HepG2 (cell line): Measurements from ENCODE around the gene ENHO. TPM values are rescaled to one million over a fixed set of nuclear protein-coding genes. Genes with fewer than 3 reads are reported as not detected.

ENCODE experiments used
- ATAC-seq: fragments of 200-7000 bp; cut with Tn5 transposase; 3 replicates; pipeline ENCODE4 v1.9.1; 2020; ENCODE audit warnings: mild to moderate bottlenecking, moderate library complexity
- BruUV-seq: library from RNA; stranded (reverse); fragments of 400-500 nt; replicated peaks from 2 replicates; lab custom pipeline; 2021; lab: Mats Ljungman, UMichigan
- CTCF ChIA-PET: fragments of 300-600 bp; formaldehyde crosslinking; extraction: SDS; loops from one replicate; lab custom pipeline; 2021; ENCODE audit warnings: low total read pairs, inconsistent platforms, low intra/inter-chr PET ratio; lab: Yijun Ruan, JAX
- POLR2A ChIA-PET: fragments of 350-600 bp; sonication (Branson Sonifier 250); formaldehyde crosslinking; loops from one replicate; lab custom pipeline; 2020; ENCODE audit warnings: antibody characterized with exemption, inconsistent platforms; lab: Yijun Ruan, JAX
- DNase-seq: peaks from one replicate; pipeline ENCODE4 v3.0.0-alpha.2; 2015; ENCODE audit warnings: low spot score
- FAIRE-seq: peaks from 3 replicates; lab custom pipeline; 2011; peaks lifted over from hg19 to GRCh38; lab: Jason Lieb, UNC
- H2AFZ ChIP-seq: one replicate; pipeline ENCODE4 v1.6.1; 2011; ENCODE audit warnings: low read length, inconsistent platforms
- H3K27ac ChIP-seq: fragments of 300-600 bp; 3 replicates; pipeline ENCODE4 v1.8.0; 2011; ENCODE audit warnings: mixed run types, mild to moderate bottlenecking, mixed read lengths, low read length, inconsistent platforms; ENCODE audit not compliant: insufficient read depth; ENCODE audit errors: extremely low read length
- H3K27me3 ChIP-seq, 2 experiments: fragments of 200-600 bp in 1 of 2; 2 replicates in 1 of 2; 3 replicates in 1 of 2; pipeline versions ENCODE4 v1.6.0 to v1.8.0; 2011; ENCODE audit warnings: low read length in 2 of 2, mild to moderate bottlenecking in 2 of 2, moderate library complexity in 2 of 2, inconsistent platforms in 1 of 2; ENCODE audit not compliant: insufficient read depth in 2 of 2, control insufficient read depth in 1 of 2
- H3K36me3 ChIP-seq, 2 experiments: fragments of 200-600 bp in 1 of 2; replicated peaks in 1 of 2; 2 replicates in 1 of 2; 3 replicates in 1 of 2; pipeline versions ENCODE4 v1.5.1 to v1.8.0; 2011; ENCODE audit warnings: low read length in 2 of 2, inconsistent platforms in 1 of 2; ENCODE audit not compliant: insufficient read depth in 2 of 2, control insufficient read depth in 1 of 2
- H3K4me1 ChIP-seq: 2 replicates; pipeline ENCODE4 v1.5.1; 2012; ENCODE audit warnings: low read length, inconsistent platforms; ENCODE audit not compliant: insufficient read depth
- H3K4me2 ChIP-seq: 2 replicates; pipeline ENCODE4 v1.6.0; 2011; ENCODE audit warnings: low read depth, low read length, inconsistent platforms
- H3K4me3 ChIP-seq, 3 experiments: fragments of 200-600 bp in 1 of 3; sonication (generic), shearing (Covaris generic) in 1 of 3; replicated peaks in 1 of 3; 2 replicates each; pipeline ENCODE4 v1.5.1; 2011 to 2016; ENCODE audit warnings: low read length in 3 of 3, inconsistent platforms in 2 of 3, low read depth in 2 of 3, mild to moderate bottlenecking in 2 of 3, control low read depth in 1 of 3, mixed read lengths in 1 of 3; ENCODE audit not compliant: insufficient read depth in 1 of 3
- H3K79me2 ChIP-seq: one replicate; pipeline ENCODE4 v1.6.1; 2011; ENCODE audit warnings: low read length, inconsistent platforms; ENCODE audit not compliant: insufficient read depth
- H3K9ac ChIP-seq: 2 replicates; pipeline ENCODE4 v1.6.0; 2011; ENCODE audit warnings: mild to moderate bottlenecking, low read depth, low read length, inconsistent platforms; ENCODE audit not compliant: insufficient read depth
- H3K9me3 ChIP-seq: 2 replicates; pipeline ENCODE4 v1.5.1; 2012; ENCODE audit warnings: mild to moderate bottlenecking, low read length
- H4K20me1 ChIP-seq: 2 replicates; pipeline ENCODE4 v1.6.0; 2011; ENCODE audit warnings: inconsistent platforms, mild to moderate bottlenecking, low read length, moderate library complexity; ENCODE audit not compliant: insufficient read depth
- AHR ChIP-seq: IDR thresholded peaks from 2 replicates; pipeline ENCODE4 v1.6.1; 2018; ENCODE audit warnings: missing genetic modification reagents, missing compliant biosample characterization
- ARID2 ChIP-seq: sonication (generic); formaldehyde crosslinking; IDR thresholded peaks from 2 replicates; pipeline ENCODE4 v1.8.1; 2022; ENCODE audit warnings: mild to moderate bottlenecking, missing genetic modification reagents, borderline replicate concordance
- BRCA1 ChIP-seq: sonication (generic); formaldehyde crosslinking; IDR thresholded peaks from 2 replicates; pipeline ENCODE4 v1.4.0; 2020; ENCODE audit warnings: missing genetic modification reagents
- DR1 ChIP-seq: sonication (generic); formaldehyde crosslinking; IDR thresholded peaks from 2 replicates; pipeline ENCODE4 v1.8.0; 2021; ENCODE audit warnings: mild to moderate bottlenecking, missing genetic modification reagents, inconsistent platforms
- HBP1 ChIP-seq: IDR thresholded peaks from 2 replicates; pipeline ENCODE4 v1.6.1; 2016; ENCODE audit warnings: low read depth, control low read depth
- MIER2 ChIP-seq: IDR thresholded peaks from 2 replicates; pipeline ENCODE4 v1.6.1; 2016; ENCODE audit warnings: missing biosample characterization, missing genetic modification reagents
- SALL1 ChIP-seq: sonication (generic); formaldehyde crosslinking; IDR thresholded peaks from 2 replicates; pipeline ENCODE4 v1.8.0; 2022; ENCODE audit warnings: mild to moderate bottlenecking, missing genetic modification reagents
- SAP130 ChIP-seq: IDR thresholded peaks from 2 replicates; pipeline ENCODE4 v1.6.1; 2016; ENCODE audit warnings: low read depth
- STAG1 ChIP-seq: sonication (generic); formaldehyde crosslinking; IDR thresholded peaks from 2 replicates; pipeline ENCODE4 v1.4.0; 2020; ENCODE audit warnings: missing genetic modification reagents
- STAT5B ChIP-seq: sonication (generic); formaldehyde crosslinking; IDR thresholded peaks from 2 replicates; pipeline ENCODE4 v1.4.0; 2020; ENCODE audit warnings: missing genetic modification reagents
- TEAD3 ChIP-seq: optimal IDR thresholded peaks from 2 replicates; pipeline ENCODE3; 2016; ENCODE audit warnings: borderline replicate concordance
- ZNF232 ChIP-seq: sonication (generic); formaldehyde crosslinking; IDR thresholded peaks from 2 replicates; pipeline ENCODE4 v1.4.0; 2020; ENCODE audit warnings: missing genetic modification reagents, borderline replicate concordance
- ZNF367 ChIP-seq: sonication (generic); formaldehyde crosslinking; IDR thresholded peaks from 2 replicates; pipeline ENCODE4 v1.4.0; 2020; ENCODE audit warnings: missing genetic modification reagents, borderline replicate concordance
- ZNF589 ChIP-seq: sonication (generic); formaldehyde crosslinking; conservative IDR thresholded peaks from 2 replicates; pipeline ENCODE4 v1.8.0; 2022; ENCODE audit warnings: mild to moderate bottlenecking, moderate library complexity, missing genetic modification reagents
- ZNF773 ChIP-seq: sonication (generic); formaldehyde crosslinking; IDR thresholded peaks from 2 replicates; pipeline ENCODE4 v1.4.0; 2020; ENCODE audit warnings: missing genetic modification reagents, borderline replicate concordance
- WGBS: methylation state at CpG from one replicate; pipeline ENCODE4 v1.1.6; 2017; ENCODE audit warnings: low lambda C conversion rate; 5-methylcytosine and 5-hydroxymethylcytosine counted together
- in situ Hi-C: cut with HindIII; loops from 2 replicates; pipeline ENCODE4 v1.10.0; 2017; ENCODE audit warnings: low pct_unique_long_range_greater_than_20kb; ENCODE audit not compliant: extremely low pct_ligation_motif_present
- intact Hi-C: fragments of 100-400 bp; cut with micrococcal nuclease; formaldehyde crosslinking; loops from one replicate; pipeline ENCODE4 v1.10.0; 2022; ENCODE audit not compliant: unreplicated experiment
- polyA plus RNA-seq, 8 experiments: library from polyadenylated mRNA; depleted of rRNA in 3 of 8; stranded (reverse) in 7 of 8; unstranded in 1 of 8; fragments of >200 nt; fragmentation: Illumina TruSeq in 4 of 8; extraction: Trizol in 4 of 8; gene quantifications; 2 replicates each; pipeline versions ENCODE4 v1.2.1 to v1.2.3, GENCODE V29; 2011 to 2016; ENCODE audit warnings: low read depth in 4 of 8, missing spikeins in 1 of 8, mixed read lengths in 1 of 8; ENCODE audit not compliant: insufficient read depth in 1 of 8
- total RNA-seq, 5 experiments: library from RNA; depleted of rRNA; stranded (reverse); fragments of >200 nt; fragmentation: Illumina TruSeq; extraction: Trizol; gene quantifications; 2 replicates each; pipeline ENCODE4 v1.2.3, GENCODE V29; 2016; ENCODE audit warnings: low read depth in 1 of 5

ENHO gene
- total and polyA plus RNA-seq, 2 of the 13 experiments (the other 11 are each of a cell fraction or from before 2014, with no cell fraction given), result 0.08 to 0.60 TPM

- TF ChIP-seq ZNF367 (CRISPR knock-in tag), result 0 out of 2 replicates have a peak, but pooled peaks have one; percentile 48
- 0 out of 2 replicates have a peak, but pooled peaks have one; percentile 49 for TF ChIP-seq STAT5B (CRISPR knock-in tag)
- TF ChIP-seq MIER2 (CRISPR knock-in tag), result peak; percentile 98
- 0 out of 2 replicates have a peak, but pooled peaks have one; percentile 26 for TF ChIP-seq AHR
- 0 out of 2 replicates have a peak, but pooled peaks have one; percentile 23 for TF ChIP-seq HBP1 (CRISPR knock-in tag)
- peak; percentile 50; the same call in 1 of the 2 replicates for TF ChIP-seq ZNF232 (CRISPR knock-in tag)
- TF ChIP-seq BRCA1 (CRISPR knock-in tag), result 0 out of 2 replicates have a peak, but pooled peaks have one; percentile 41
- TF ChIP-seq ZNF773 (CRISPR knock-in tag), result 0 out of 2 replicates have a peak, but pooled peaks have one; percentile 38
Measured at GRCh38 chr9:34493972-34494535, 28.7 kb downstream of the ENHO start (continued).

DNA sequence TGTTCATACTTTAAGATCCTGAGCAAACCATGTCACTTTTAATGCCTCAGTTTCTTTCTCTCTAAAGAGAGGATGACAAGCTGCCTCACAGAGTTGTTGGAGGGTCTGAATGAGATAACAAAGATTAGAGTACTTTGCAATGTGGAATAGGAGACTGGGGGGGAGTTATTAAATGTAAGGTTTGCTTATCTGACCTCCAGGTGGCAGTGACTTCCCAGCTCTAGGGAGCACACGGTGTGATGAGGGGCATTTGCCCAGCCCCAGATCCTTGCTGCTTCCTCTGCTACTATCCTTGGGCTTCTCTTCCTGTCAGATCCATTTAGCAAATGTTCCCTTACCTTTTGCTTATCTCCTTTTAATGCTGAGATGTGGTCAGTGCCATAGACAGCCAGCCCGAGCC, 30.7 kb downstream of the ENHO start:
- no peaks in the 10 kb centered on the region for H3K36me3 ChIP-seq
- H3K4me3 ChIP-seq, result no peak overlapping the region
- H3K9ac ChIP-seq, result no peak overlapping the region
- no TSS peak for BruUV-seq
- no peaks in the 10 kb centered on the region for H3K9me3 ChIP-seq
- no peak overlapping the region for H3K27ac ChIP-seq
- DNase-seq (no peak), ATAC-seq (no peak), FAIRE-seq (no peak)
- H2AFZ ChIP-seq, result no peak overlapping the region
- no peaks in the 10 kb centered on the region for H3K79me2 ChIP-seq
- in situ Hi-C loops, result no loop called here
- intact Hi-C loops, result no loop called here
- TF ChIP-seq ZNF589, result no peak
- no peak for TF ChIP-seq SALL1 (CRISPR knock-in tag)
- no peak for TF ChIP-seq TEAD3 (CRISPR knock-in tag)
- peak; percentile 21; the same call in 1 of the 2 replicates for TF ChIP-seq STAG1 (CRISPR knock-in tag)
- no peak for TF ChIP-seq ARID2 (CRISPR knock-in tag)
- no peak for TF ChIP-seq DR1 (CRISPR knock-in tag)
- no peak for TF ChIP-seq SAP130
- CTCF ChIA-PET, result no interaction called here
- no peak overlapping the region for H3K4me2 ChIP-seq
- POLR2A ChIA-PET, result no interaction called here
- no peaks in the 10 kb centered on the region for H4K20me1 ChIP-seq
- no peaks in the 10 kb centered on the region for H3K4me1 ChIP-seq
- peaks cover 0 to 7% of the 10 kb centered on the region in 2 experiments; a peak in 1 of 5 replicates for H3K27me3 ChIP-seq
- 6% methylated on average over 2 of the region's 2 CpGs for WGBS
